Measurements from ENCODE around the gene ELFN1. TPM values are rescaled to one million over a fixed set of nuclear protein-coding genes. Genes with fewer than 3 reads are reported as not detected.

ELFN1 gene
- total RNA-seq, 2 donors from 2014 or later, result 0.12 to 0.40 TPM

- H3K9ac ChIP-seq (ENCODE audit: low read depth in 2 of 2, low read length in 2 of 2), result no peak overlapping the region
- peaks cover 21% of the 10 kb centered on the region for H3K27me3 ChIP-seq
- intact Hi-C loops (cut with DNase I), result no loop called here
- no peak overlapping the region for H3K4me3 ChIP-seq
- no peak for TF ChIP-seq CTCF (IDR thresholded peaks at IDR 0.05)
- H3K4me1 ChIP-seq, result no peaks in the 10 kb centered on the region
- H3K36me3 ChIP-seq, result no peaks in the 10 kb centered on the region
- no peak overlapping the region for H3K27ac ChIP-seq
- no peaks in the 10 kb centered on the region for H3K9me3 ChIP-seq
- DNase-seq, result no peak
These were observed 5.1 kb downstream of the ELFN1 start for GRCh38 chr7:1675036-1675671.

GRCh38 chr7:1675673-1676549, 5.8 kb downstream of the ELFN1 start:
- H3K4me1 ChIP-seq, result no peaks in the 10 kb centered on the region
- DNase-seq, result no peak
- H3K36me3 ChIP-seq, result no peaks in the 10 kb centered on the region
- no peak overlapping the region for H3K4me3 ChIP-seq
- no peak for TF ChIP-seq CTCF (IDR thresholded peaks at IDR 0.05)
- H3K27ac ChIP-seq, result no peak overlapping the region
- no peak overlapping the region for H3K9ac ChIP-seq (ENCODE audit: low read depth in 2 of 2, low read length in 2 of 2)
- peaks cover 13% of the 10 kb centered on the region for H3K27me3 ChIP-seq
- intact Hi-C loops (cut with DNase I), result no loop called here
- H3K9me3 ChIP-seq, result no peaks in the 10 kb centered on the region

GRCh38 chr7:1676550-1677078, 6.5 kb downstream of the ELFN1 start:
- Histone ChIP-seq H3K27me3 (peaks cover 6% of the 10 kb centered on the region), H3K27ac (no peak overlapping the region), H3K36me3 (no peaks in the 10 kb centered on the region), H3K9me3 (no peaks in the 10 kb centered on the region), H3K4me3 (no peak overlapping the region), H3K4me1 (no peaks in the 10 kb centered on the region), H3K9ac (ENCODE audit: low read depth in 2 of 2, low read length in 2 of 2) (no peak overlapping the region)
- no peak for TF ChIP-seq CTCF (IDR thresholded peaks at IDR 0.05)
- intact Hi-C loops (cut with DNase I), result no loop called here
- no peak for DNase-seq

GRCh38 chr7:1677206-1678080, 7.4 kb downstream of the ELFN1 start:
- no peak for DNase-seq
- H3K36me3 ChIP-seq, result no peaks in the 10 kb centered on the region
- no peaks in the 10 kb centered on the region for H3K27me3 ChIP-seq

More at GRCh38 chr7:1677206-1678080, 7.4 kb downstream of the ELFN1 start:
- TF ChIP-seq CTCF (IDR thresholded peaks at IDR 0.05), result no peak
- Histone ChIP-seq H3K4me3 (no peak overlapping the region), H3K27ac (no peak overlapping the region), H3K4me1 (no peaks in the 10 kb centered on the region), H3K9me3 (no peaks in the 10 kb centered on the region), H3K9ac (ENCODE audit: low read depth in 2 of 2, low read length in 2 of 2) (no peak overlapping the region)
- intact Hi-C loops (cut with DNase I), result no loop called here

Data from colonic mucosa (tissue), 4 donors.